Lower leg skin (tissue), 3 donors: ENCODE data around the gene ABHD11.

Experiments
- CTCF ChIP-seq, 3 donors: fragments of 450-650 bp; IDR thresholded peaks; one replicate each; pipeline ENCODE4 v1.5.1; 2016; ENCODE audit warnings: antibody characterized with exemption in 3 of 3, mild to moderate bottlenecking in 3 of 3, moderate library complexity in 2 of 3
- POLR2A ChIP-seq, 2 donors: fragments of 450-650 bp; IDR thresholded peaks; one replicate each; pipeline ENCODE4 v1.6.1; 2016 to 2017; ENCODE audit warnings: antibody characterized with exemption in 2 of 2, mild to moderate bottlenecking in 1 of 2, moderate library complexity in 1 of 2

- TF ChIP-seq CTCF (IDR thresholded peaks at IDR 0.05): no peak
- TF ChIP-seq POLR2A (IDR thresholded peaks at IDR 0.05): no peak
Measured at GRCh38 chr7:73749931-73750776, 11.6 kb upstream of the ABHD11 start.
